HG03064 (cell line): ENCODE measurements around the gene ZFP91.
"Not testable (repeated sequence)": the region's sequence is repeated elsewhere in the genome, so short reads cannot be mapped to it uniquely, and the experiment has no call there.

ENCODE experiments used
- ATAC-seq: cut with Tn5 transposase; IDR thresholded peaks from one replicate; pipeline ENCODE4 v1.9.1; 2021; ENCODE audit warnings: low read depth; ENCODE audit not compliant: unreplicated experiment

ZFP91 gene

GRCh38 chr11:58578635-58579191, at the start of gene ZFP91:
Gene ZFP91 (plus strand): TSS chr11:58579063. CDS start chr11:58579282, 219 bp downstream.
- ATAC-seq, result peak; percentile 24

- ATAC-seq, result no peak
Measured at GRCh38 chr11:58530236-58530635, 48.6 kb upstream of the ZFP91 start.

GRCh38 chr11:58531865-58532341, 47.0 kb upstream of the ZFP91 start:
- no peak for ATAC-seq

- ATAC-seq, result no peak
Measured at GRCh38 chr11:58546841-58547240, 32.0 kb upstream of the ZFP91 start.

- ATAC-seq, result no peak
Measured at GRCh38 chr11:58549644-58550043, 29.2 kb upstream of the ZFP91 start.

- ATAC-seq, result no peak
Measured at GRCh38 chr11:58560842-58561241, 18.0 kb upstream of the ZFP91 start.

GRCh38 chr11:58561394-58562098, 17.3 kb upstream of the ZFP91 start:
- ATAC-seq, result no peak

GRCh38 chr11:58562375-58562800, 16.5 kb upstream of the ZFP91 start:
- ATAC-seq, result peak; percentile 92

GRCh38 chr11:58564231-58564630, 14.6 kb upstream of the ZFP91 start:
- no peak for ATAC-seq

- peak; percentile 95 for ATAC-seq
Measured at GRCh38 chr11:58567889-58568512, 10.9 kb upstream of the ZFP91 start.

- not testable (repeated sequence) for ATAC-seq
Measured at GRCh38 chr11:58572906-58573305, 6.0 kb upstream of the ZFP91 start.

GRCh38 chr11:58573451-58574104, 5.3 kb upstream of the ZFP91 start:
- ATAC-seq, result no peak

GRCh38 chr11:58574881-58575280, 4.0 kb upstream of the ZFP91 start:
- ATAC-seq, result no peak

- no peak for ATAC-seq
Measured at GRCh38 chr11:58575377-58576020, 3.4 kb upstream of the ZFP91 start, which contains the start of gene LPXN. Gene LPXN (minus strand): TSS chr11:58575856. CDS start chr11:58575772, 84 bp downstream.

GRCh38 chr11:58576887-58577471, 1.9 kb upstream of the ZFP91 start:
- ATAC-seq, result no peak

- ATAC-seq, result peak; percentile 44
Measured at GRCh38 chr11:58577555-58578135, 1.2 kb upstream of the ZFP91 start.

GRCh38 chr11:58578136-58578634, 678 bp upstream of the ZFP91 start:
- no peak for ATAC-seq

- peak; percentile 40 for ATAC-seq
Measured at GRCh38 chr11:58579192-58580129, 598 bp downstream of the ZFP91 start.

- no peak for ATAC-seq
Measured at GRCh38 chr11:58580311-58580710, 1.4 kb downstream of the ZFP91 start.
